NCI-H2196 treated with DMSO at 0.1 percent for 48 hours (cell line): Measurements from ENCODE around the gene KRT83.

ENCODE experiments used
- DNase-seq: peaks from one replicate; lab custom pipeline; 2025; ENCODE audit not compliant: unreplicated experiment; lab: John Stamatoyannopoulos, UW

Gene KRT83

DNA sequence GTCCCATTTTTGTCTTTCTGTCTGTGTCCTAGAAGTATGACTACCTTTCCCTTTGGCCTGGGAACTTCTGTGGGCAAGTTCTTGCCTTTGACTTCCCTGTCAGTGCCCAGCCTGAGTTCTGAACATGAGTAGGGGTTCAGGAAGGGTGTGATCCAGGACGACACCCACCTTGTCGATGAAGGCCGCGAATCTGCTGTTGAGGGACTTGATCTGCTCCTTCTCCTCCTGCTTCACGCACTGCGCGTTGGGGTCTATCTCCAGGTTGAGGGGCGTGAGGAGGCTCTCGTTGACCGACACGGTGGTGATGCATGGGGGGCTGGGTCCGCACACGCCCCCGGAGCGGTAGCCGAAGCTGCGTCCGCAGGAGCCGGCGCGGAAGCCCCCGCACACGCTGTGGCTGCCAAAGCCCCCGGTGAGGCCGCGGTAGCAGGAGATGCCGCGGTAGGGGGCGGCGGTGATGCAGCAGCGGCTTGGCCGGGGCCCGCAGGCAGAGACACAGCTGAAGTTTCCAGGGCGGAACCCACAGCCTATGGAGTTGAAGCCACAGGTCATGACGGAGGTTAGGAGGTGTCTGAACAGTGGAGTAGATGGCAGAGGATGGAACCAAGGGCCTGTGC, at the start of gene KRT83:
KRT83 (minus strand) TSS at position 615 of the 617 bp plus-strand sequence; CDS start at position 552, 63 bp downstream.
- DNase-seq: no peak

DNA sequence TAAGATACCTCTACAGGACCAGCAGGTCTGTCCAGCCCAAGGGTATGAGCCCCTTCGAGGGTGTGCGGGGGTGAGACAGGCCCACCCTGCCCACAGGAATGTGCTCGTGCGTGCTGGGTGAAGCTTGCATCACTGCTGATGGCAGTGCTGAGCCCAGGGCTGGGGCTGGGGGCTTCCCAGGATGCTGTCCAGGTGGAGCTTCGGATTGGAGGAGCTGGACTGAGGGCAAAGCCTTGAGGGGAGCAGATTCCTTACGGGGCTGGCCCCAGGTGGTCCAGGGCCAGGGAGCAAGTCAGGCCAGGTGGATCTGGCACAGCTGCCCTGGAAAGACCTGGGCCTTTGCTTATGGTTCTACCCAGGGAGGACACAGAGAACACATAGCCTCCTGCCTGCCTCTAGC, 48.6 kb upstream of the KRT83 start:
- DNase-seq: no peak

DNA sequence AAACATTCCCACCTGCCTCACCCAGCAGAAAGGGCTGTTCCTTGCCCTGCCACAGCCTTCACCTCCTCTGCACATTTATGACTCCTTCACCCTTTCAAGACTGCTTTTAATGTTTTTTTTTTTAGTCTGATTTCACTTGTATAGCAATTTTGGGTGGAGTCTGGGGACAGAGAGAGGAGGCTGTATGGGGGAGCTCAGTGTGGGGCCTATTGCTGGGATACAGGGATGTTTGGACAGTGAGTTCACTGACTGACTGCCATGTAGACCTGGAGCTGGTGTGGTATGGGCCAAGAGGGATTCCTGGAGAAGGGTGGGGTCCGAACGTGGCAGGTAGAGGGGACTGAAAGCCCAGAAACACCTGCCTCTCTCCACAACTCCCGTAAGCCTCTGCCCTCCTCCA, 48.0 kb upstream of the KRT83 start:
- no peak for DNase-seq

DNA sequence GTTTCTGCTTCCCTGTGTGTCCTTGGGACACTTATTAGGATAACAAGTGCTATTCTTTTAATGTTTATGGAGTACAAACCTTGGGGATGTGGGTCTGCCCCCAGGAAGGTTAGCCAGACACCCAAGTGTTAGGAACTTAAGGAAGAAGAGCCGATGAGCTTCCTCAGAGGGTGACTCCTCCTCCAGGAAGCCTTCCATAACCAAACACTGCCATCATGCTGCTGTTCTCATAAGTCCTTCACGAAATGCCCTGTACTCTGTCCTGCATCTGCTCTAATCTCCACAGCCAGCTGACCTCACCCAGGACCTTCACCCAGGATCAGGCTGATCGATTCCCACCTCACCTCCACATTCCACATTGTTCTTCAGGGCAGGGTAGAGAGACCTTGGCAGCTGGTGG, 47.3 kb upstream of the KRT83 start:
- DNase-seq: no peak

DNA sequence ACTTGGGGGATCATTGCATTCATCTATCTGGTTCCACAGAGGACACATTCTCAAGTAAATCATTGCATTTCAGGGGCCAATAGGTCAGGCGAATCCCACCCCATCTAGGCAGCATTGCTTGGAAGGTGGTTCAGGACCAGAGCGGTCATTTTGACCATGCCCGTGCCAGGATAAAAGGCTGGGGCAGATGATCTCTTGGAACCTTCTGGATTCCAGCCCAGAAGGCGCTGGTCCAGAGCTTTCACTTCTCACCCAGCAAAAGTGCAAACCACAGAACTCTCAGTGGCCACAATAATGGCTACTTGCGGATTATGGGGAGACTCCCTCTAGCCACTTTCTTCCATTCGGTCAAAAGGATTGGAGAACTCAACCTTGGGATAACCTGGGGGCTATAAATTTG, 46.7 kb upstream of the KRT83 start:
- DNase-seq: no peak

DNA sequence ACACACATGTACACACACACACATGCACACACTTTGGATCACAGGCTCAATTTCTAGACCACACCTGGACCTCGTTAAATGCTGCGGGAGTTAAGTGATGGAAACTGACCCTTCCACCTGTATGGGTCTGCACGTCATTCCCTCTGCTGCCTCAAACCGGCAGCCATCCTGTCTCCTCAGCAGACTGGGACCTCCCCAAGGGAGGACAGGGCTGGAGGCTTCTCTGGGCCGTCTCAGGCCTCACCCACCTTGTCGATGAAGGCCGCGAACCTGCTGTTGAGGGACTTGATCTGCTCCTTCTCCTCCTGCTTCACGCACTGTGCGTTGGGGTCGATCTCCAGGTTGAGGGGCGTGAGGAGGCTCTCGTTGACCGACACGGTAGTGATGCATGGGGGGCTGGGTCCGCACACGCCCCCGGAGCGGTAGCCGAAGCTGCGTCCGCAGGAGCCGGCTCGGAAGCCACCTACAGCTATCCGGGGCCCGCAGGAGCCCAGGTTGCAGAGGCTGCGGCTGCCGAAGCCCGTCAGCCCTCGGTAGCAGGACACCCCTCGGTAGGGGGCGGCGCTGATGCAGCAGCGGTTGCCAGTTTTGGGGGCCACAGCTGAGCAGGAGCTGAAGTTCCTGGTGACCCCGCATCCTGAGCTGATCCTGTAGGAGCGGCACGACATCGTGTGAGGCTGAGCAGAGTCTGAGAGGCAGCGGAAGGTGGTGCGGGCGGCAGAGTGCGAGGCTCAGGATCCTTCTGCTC, 45.7 kb upstream of the KRT83 start, which contains the start of gene KRT85:
KRT85 (minus strand) TSS at position 744 of the 748 bp plus-strand sequence; CDS start at position 668, 76 bp downstream.
- DNase-seq: no peak

DNA sequence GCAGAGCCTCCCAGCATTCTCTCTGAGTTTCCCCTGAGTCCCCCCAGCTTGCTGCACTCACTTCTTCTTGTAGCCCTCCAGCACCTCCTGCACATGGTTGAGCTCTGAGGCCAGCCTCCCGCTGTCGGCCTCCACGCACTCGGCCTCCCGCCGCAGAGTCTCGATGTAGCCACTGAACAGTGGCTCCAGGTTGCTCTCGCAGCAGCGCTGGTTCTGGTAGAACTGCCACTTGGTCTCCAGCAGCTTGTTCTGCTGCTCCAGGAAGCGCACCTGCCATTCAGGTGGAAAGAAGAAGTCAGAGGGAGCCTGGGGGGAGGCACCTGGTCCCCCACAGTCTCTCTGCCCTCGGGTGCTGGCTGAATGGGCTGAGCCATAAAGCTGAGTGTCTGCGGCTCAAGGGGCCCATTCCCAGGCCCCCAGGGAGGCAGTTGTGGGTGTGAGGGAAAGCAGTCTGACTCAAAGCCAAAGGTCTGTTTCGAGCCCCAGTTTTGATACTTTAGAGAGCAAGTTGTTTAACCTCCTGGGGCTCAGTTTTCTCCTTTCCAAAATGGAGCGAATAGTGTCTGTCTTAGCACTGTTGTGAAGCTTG, 43.8 kb upstream of the KRT83 start:
- DNase-seq: no peak

DNA sequence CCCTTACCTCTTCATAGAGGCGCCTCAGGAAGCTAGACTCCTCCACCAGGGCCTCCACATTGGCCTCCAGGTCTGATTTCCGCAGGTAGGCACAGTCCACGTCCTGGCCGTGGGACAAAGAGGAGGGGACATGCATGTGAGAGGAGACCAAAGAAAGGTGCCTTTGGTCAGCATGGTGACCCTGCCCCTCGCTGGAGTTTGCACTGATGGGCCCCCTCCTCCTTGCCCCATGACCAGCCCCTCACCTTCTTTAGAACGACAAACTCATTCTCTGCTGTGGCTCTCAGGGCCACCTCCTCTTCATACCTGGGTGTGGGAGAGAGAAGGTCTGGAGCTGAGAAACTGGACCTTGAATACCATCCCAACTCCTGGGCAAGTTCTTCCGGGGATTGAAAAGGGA, 42.9 kb upstream of the KRT83 start:
- no peak for DNase-seq

DNA sequence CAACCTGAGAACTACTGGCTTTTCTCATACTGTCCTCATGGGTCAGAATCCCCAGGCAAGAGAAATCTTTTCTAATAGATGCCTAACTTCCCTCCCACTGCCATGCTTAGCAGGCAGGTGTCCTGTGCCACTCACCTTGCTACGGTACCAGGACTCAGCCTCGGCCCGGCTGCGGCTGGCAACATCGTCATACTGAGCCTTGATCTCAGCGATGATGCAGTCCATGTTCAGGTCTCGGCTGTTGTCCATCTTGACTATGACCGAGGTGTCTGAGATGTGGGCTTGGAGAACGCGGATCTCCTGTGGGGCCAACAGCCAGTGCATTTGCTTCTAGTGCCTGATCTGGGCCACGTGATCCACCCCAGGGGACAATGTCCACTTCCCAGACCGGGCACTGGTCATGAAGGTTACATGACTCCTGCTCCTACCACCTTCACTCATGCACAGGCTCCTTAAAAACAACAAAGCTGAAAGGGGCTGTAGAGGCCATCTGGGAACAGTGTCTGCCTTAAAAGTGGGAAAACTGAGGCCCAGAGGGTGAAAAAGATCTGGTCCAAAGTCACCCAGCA, 42.0 kb upstream of the KRT83 start:
- DNase-seq: no peak

DNA sequence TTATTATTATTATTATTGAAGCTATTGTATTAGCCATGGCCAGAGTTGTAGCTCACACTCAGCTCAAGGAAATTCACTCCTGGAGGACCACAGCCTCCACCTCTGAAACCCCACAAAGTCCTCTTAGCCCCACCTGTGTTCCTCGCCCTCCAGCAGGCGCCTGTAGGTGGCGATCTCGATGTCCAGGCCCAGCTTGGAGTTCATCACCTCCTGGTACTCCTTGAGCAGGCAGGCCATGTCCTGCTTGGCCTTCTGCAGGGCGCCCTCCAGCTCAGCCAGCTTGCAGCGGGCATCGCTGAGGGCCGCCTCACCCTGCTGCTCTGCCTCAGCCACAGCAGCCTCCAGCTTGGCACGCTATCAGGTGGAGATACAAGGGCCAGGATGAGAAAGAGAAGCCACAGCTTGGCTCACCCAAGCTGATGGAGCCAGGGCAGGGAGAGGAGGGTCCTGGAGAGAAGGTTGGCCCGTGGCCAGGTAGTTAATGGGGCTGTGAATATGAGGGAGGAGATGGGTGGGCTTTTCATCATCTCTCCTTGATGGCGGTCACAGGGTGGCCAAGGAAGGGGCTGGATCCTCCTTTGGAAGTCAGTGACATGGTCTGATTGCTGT, 41.0 kb upstream of the KRT83 start:
- no peak for DNase-seq

DNA sequence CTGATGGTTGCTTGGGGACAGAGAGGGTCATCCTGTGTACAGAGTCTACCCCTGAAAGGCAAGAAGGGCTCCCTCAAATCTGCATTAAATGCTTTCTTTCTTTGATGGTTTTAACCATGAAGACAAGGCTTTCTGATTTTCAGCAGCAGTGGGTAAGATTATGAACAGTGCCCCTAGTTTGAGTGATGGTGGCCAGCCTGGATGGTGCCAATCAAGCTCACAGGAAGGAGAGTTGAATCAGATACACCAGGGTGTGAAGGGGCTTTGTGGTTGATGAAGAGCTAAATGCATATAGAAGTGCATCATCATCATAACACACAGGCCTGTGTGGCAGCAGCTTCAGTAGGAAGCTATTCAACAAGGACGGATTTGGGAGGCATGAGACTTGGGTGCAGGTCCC, 40.4 kb upstream of the KRT83 start:
- no peak for DNase-seq

DNA sequence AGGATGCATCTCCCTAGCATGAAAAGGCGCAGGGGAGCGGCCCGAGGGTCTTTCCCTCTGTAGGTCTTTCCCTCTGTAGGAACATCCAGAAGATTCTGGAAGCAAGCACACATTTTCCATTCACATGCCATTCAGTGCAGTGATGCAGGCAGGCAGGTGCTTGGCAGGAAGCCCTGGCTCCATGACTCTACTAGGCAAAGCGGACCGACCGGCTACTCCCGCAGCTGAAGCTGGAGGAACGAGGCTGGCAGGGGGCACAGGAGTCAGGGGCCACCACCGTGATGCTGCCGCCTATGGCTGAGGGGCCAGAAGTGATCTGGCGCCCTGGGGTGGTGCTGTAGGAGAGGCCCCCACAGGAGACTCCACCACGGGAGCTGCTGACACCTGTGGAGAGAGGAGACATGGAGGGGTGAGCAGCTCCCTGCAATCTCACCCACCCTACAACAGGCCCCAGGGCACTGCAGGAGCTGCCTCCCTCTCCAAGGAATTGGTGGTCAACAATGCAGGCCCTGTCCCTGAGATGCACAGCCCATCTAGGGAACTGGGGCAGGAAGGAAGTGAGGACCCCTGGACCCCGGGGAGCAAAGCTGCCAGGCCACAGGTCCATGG, 39.6 kb upstream of the KRT83 start:
- DNase-seq: no peak

DNA sequence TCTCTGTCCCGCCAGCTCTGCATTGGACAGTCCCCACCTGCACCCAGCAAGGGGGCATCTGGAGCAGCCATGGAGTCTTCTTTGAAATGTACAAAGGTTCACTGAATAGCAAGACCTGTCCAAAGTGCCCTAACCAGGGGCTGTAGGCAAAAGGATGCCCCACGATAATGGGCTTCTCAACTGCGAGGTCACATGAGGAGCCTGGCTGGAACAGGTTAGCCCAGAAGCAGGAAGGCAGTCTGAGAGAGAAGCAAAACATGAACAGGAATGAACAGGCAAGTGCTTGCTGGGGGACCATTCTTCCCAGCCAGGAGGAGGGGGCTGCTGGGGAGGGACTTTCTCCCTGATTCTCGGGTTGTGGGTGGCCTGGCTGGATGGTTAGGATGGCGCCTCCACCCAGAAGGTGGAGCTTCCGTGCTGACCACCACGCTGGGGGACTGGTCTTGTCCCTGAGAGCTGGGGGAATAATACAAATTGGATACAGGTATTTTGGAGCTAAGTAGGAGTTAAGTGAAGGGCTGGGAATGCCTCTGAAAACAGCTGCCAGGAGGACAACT, 39.0 kb upstream of the KRT83 start:
- DNase-seq: no peak

DNA sequence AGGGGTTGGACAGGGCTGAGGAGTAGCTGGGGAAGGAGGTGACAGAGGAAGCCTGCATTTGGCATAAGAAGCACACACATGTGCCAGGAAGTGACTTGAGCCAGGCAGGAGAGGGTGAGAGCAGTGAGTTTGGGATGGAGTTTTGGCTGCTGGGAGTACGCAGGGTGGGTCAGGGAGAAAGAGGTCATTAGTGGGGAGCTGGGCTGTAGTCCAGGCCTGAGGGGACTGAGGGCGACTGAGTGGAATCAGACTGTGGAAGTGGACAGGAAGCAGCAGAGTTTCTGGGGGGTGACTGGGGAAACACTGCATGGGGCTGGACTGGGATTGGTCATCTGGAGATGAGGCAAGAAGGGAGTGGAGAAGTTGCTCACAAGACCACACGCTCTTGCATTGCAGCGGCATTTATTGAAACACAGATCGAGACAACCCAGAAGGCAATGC, 38.4 kb upstream of the KRT83 start:
- no peak for DNase-seq

DNA sequence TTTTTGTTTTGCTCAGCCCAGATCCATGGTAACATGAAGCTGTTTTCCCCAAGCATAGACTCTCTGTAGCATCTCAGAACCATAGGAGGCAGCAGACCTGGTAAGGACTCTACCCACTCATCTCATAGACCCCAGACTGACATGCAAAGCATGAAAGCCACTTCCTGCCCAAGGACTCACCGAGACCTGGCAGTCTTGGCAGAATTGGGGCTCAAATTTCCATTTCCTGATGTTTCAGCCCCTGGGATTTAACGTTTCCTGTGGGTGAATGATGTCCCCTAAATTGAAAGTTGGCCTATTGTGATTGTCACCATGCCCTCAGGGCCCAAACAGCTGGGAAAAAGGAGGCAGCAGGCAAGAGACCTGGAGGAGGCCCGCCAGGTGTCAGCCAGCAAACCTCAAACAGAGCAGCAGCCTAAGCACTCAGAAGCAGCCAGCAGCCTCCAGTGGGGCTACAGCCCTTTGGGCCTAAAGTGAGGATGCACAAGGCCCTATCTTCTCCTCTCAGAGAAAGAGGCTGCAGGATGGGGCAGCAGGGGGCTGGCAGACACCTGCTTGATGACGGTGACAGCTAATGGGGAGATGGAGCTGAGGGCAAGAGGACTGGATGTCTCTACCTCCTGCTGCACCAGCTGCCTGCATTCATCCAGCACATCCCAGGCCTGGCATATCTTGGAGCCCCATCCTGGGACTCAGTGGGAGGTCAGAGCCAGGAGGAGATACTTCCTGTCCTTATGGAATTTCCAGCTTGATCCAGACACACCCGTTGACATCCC, 37.6 kb upstream of the KRT83 start:
- no peak for DNase-seq

DNA sequence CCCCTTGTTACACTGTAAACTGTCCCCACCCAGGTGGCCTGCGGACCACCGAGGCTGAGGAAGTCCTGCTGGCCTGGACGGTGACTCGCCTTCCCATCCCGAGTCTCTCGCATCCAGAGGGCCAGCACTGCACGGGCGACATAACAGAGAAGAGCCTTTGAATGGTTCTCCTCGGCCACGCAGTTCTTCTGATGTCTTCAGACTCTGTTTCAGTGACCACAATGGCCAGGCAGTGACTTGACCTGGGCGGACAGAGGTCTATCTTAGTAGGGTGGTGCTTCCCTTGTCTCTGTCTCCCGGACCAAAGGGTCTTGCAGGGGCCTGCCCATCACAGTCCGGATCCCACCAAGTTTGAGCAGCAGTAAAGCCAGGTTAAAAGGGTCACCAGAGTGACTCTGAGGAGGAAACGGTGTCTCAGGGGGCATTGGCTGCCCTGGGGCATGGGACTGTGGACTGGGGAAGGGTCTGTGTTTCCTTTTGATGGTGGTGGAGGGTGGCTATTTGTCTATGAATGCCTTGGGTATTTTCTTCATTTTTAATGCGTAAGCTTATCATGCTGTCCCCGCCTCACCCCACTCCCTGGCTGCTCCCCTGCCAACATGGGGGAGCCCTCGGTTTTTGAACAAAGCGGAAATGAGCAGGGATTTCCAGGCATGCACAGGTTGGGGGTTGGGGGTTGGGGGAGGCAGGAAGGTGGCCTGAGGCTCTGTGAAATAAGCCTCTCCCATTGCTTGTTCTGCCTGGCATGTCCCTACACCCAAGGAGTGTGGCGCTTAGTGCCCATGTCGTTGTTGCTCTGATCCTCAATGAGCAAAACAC, 35.8 kb upstream of the KRT83 start:
- DNase-seq: no peak

DNA sequence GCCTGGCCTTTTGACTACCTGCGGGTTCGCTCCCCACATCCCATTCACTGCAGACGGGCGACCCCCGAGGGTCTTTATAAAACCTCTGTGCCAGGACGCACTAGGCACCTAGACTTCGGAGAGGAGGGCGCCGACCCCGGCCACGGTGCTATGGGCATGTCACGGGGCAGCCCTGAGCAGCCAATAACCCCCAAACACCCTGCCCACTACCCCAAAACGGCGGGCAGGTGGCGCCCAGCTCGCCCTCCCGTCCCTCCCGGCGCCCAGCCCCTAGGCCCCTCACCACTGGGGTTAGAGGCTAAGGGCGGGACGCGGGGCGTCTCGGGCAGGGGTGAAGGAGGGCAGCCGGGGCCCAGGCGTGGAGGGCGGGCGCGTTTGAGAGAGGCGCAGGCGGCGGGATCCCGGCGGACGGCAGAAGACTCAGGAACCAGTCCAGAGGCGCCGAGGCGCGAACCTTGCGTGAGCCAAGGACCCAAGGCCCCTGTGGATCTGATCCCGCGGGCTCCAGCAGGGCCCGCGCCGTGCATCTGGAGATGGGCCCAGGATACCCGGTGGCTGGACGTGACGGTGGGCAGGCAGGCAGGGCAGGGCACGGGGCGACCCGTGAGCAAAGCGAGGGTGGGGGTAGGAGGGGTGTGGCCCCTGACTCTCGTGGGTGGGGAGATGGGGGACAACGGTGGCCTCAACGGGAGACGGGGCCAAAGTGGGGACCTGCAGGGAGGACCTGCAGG, 35.0 kb upstream of the KRT83 start:
- no peak for DNase-seq

DNA sequence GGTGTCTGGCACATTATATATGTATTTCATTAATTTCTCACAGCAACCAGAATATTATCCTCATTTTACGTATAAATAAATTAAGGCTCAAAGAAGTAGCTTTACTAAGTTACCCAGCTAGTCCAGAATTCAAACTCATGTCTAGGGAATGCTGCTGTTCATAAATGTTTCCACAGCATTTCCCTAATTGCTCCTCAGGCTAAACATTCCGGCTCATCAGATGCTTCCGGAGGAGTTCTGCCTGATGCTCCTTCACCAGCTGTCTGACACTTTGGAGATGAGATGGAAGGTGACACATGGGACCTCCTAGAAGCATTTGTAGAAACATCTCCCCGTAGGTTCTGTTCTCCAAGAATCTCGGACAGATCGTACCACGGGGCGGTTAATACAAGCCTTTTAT, 34.0 kb upstream of the KRT83 start:
- no peak for DNase-seq

DNA sequence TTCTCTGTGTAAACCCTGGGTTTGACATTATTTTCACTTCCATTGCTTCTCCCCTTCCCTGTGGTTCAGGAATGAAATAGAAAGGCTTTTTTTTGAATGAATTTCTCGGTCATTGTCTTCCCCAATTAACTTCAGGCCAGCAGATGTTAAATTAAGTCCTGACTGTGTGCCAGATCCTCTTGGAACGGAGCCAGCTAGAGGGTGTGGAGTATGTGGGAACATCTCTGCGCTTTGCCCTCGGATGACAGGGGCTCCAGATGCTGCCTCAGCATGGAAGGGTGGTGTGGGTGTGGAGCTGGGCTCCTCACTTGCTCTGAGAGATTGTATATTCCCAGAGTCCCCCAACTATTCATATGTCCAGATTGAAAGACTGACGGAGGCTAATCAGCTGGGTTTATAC, 33.0 kb upstream of the KRT83 start:
- no peak for DNase-seq
